HepG2 (cell line): ENCODE data around the gene TKTL1. TPM values are rescaled to one million over a fixed set of nuclear protein-coding genes. Genes with fewer than 3 reads are reported as not detected.
A peak's percentile ranks its signal among the peaks of the same experiment; 100 is the strongest.

ENCODE experiments used
- KLF16 ChIP-seq, 2 experiments: sonication (generic) in 1 of 2; formaldehyde crosslinking in 1 of 2; IDR thresholded peaks; 2 replicates each; pipeline versions ENCODE4 v1.6.1 to v1.8.0; 2016 to 2023; ENCODE audit warnings: missing genetic modification reagents in 2 of 2, missing compliant biosample characterization in 1 of 2
- MTERF4 ChIP-seq: sonication (generic); formaldehyde crosslinking; IDR thresholded peaks from 2 replicates; pipeline ENCODE4 v1.8.0; 2023; ENCODE audit warnings: mild to moderate bottlenecking, missing genetic modification reagents
- MXD4 ChIP-seq: IDR thresholded peaks from 2 replicates; pipeline ENCODE4 v1.6.1; 2016; ENCODE audit warnings: mild to moderate bottlenecking, missing biosample characterization, missing genetic modification reagents
- NFKB2 ChIP-seq: sonication (generic); formaldehyde crosslinking; IDR thresholded peaks from 2 replicates; pipeline ENCODE4 v1.4.0; 2020; ENCODE audit warnings: missing genetic modification reagents, borderline replicate concordance
- NPAS2 ChIP-seq: sonication (generic); formaldehyde crosslinking; IDR thresholded peaks from 2 replicates; pipeline ENCODE4 v1.8.0; 2022; ENCODE audit warnings: mild to moderate bottlenecking, missing genetic modification reagents, borderline replicate concordance
- SMAD9 ChIP-seq: sonication (generic); formaldehyde crosslinking; IDR thresholded peaks from 2 replicates; pipeline ENCODE4 v1.5.1; 2020; ENCODE audit warnings: mild to moderate bottlenecking, missing genetic modification reagents
- SNAPC2 ChIP-seq: sonication (generic); formaldehyde crosslinking; IDR thresholded peaks from 2 replicates; pipeline ENCODE4 v1.8.1; 2022; ENCODE audit warnings: mild to moderate bottlenecking, missing genetic modification reagents
- TAF15 ChIP-seq: fragments of 200-400 bp; formaldehyde crosslinking; IDR thresholded peaks from one replicate; pipeline ENCODE4 v1.6.1; 2018; ENCODE audit warnings: mild to moderate bottlenecking, low read depth, low read length; ENCODE audit not compliant: poor library complexity, severe bottlenecking
- ZFP1 ChIP-seq: IDR thresholded peaks from 2 replicates; pipeline ENCODE4 v1.6.1; 2016
- ZFP36L1 ChIP-seq: sonication (generic); formaldehyde crosslinking; IDR thresholded peaks from 2 replicates; pipeline ENCODE4 v1.8.0; 2022; ENCODE audit warnings: mild to moderate bottlenecking, missing genetic modification reagents, moderate library complexity
- ZNF274 ChIP-seq: sonication (generic); formaldehyde crosslinking; IDR thresholded peaks from 2 replicates; pipeline ENCODE4 v1.5.1; 2020; ENCODE audit warnings: mild to moderate bottlenecking, missing genetic modification reagents
- ZNF326 ChIP-seq: sonication (generic); formaldehyde crosslinking; IDR thresholded peaks from 2 replicates; pipeline ENCODE4 v1.4.0; 2020; ENCODE audit warnings: missing genetic modification reagents, borderline replicate concordance
- ZNF350 ChIP-seq: sonication (generic); formaldehyde crosslinking; IDR thresholded peaks from 2 replicates; pipeline ENCODE4 v1.4.0; 2020; ENCODE audit warnings: mild to moderate bottlenecking, low read depth, missing genetic modification reagents, borderline replicate concordance
- ZNF747 ChIP-seq: sonication (generic); formaldehyde crosslinking; IDR thresholded peaks from 2 replicates; pipeline ENCODE4 v1.8.1; 2023; ENCODE audit warnings: missing genetic modification reagents, mild to moderate bottlenecking, borderline replicate concordance
- polyA plus RNA-seq, 8 experiments: library from polyadenylated mRNA; depleted of rRNA in 3 of 8; stranded (reverse) in 7 of 8; unstranded in 1 of 8; fragments of >200 nt; fragmentation: Illumina TruSeq in 4 of 8; extraction: Trizol in 4 of 8; gene quantifications; 2 replicates each; pipeline versions ENCODE4 v1.2.1 to v1.2.3, GENCODE V29; 2011 to 2016; ENCODE audit warnings: low read depth in 4 of 8, missing spikeins in 1 of 8, mixed read lengths in 1 of 8; ENCODE audit not compliant: insufficient read depth in 1 of 8
- total RNA-seq, 5 experiments: library from RNA; depleted of rRNA; stranded (reverse); fragments of >200 nt; fragmentation: Illumina TruSeq; extraction: Trizol; gene quantifications; 2 replicates each; pipeline ENCODE4 v1.2.3, GENCODE V29; 2016; ENCODE audit warnings: low read depth in 1 of 5
- TF ChIP-seq, protein P1 (sequence below): sonication (generic); formaldehyde crosslinking; IDR thresholded peaks from 2 replicates; pipeline ENCODE4 v1.5.0; 2020; ENCODE audit warnings: mild to moderate bottlenecking, missing genetic modification reagents, borderline replicate concordance
- TF ChIP-seq, protein P2 (sequence below), 2 experiments: fragments of 450-650 bp in 1 of 2; sonication (generic) in 1 of 2; formaldehyde crosslinking; IDR thresholded peaks; 2 replicates each; pipeline versions ENCODE4 v1.5.0 to v1.8.0; 2020 to 2022; ENCODE audit warnings: mild to moderate bottlenecking in 1 of 2, missing genetic modification reagents in 1 of 2
- TF ChIP-seq, protein P3 (sequence below), 2 experiments: sonication (generic) in 1 of 2; formaldehyde crosslinking in 1 of 2; IDR thresholded peaks; 2 replicates each; pipeline versions ENCODE4 v1.4.0 to v1.6.1; 2016 to 2020; ENCODE audit warnings: borderline replicate concordance in 1 of 2, low read depth in 1 of 2, mild to moderate bottlenecking in 1 of 2, missing genetic modification reagents in 1 of 2

The TKTL1 gene
- total and polyA plus RNA-seq, 2 of the 13 experiments (the other 11 are each of a cell fraction or from before 2014, with no cell fraction given), result not detected

GRCh38 chrX:154371017-154371788, 75.6 kb downstream of the TKTL1 start (continued):
- TF ChIP-seq SNAPC2 (CRISPR knock-in tag) (0 out of 2 replicates have a peak, but pooled peaks have one; percentile 24), TAF15 (peak; percentile 63), ZNF350 (peak; percentile 46; the same call in 1 of the 2 replicates), ZFP36L1 (CRISPR knock-in tag) (peak; percentile 62; the same call in 1 of the 2 replicates), SMAD9 (CRISPR knock-in tag) (no peak), ZNF747 (CRISPR knock-in tag) (peak; percentile 33; the same call in 1 of the 2 replicates), MTERF4 (CRISPR knock-in tag) (0 out of 2 replicates have a peak, but pooled peaks have one; percentile 66), NFKB2 (peak; percentile 46; the same call in 1 of the 2 replicates), ZNF274 (CRISPR knock-in tag) (peak; percentile 72), ZFP1 (CRISPR knock-in tag) (no peak), KLF16 (CRISPR knock-in tag; IDR thresholded peaks at IDR 0.05) (peak in 1 of 2 experiments; percentile 58; a peak in 1 of 4 replicates), MXD4 (CRISPR knock-in tag) (no peak), NPAS2 (no peak), ZNF326 (CRISPR knock-in tag) (no peak)
- TF ChIP-seq, protein P1, sequence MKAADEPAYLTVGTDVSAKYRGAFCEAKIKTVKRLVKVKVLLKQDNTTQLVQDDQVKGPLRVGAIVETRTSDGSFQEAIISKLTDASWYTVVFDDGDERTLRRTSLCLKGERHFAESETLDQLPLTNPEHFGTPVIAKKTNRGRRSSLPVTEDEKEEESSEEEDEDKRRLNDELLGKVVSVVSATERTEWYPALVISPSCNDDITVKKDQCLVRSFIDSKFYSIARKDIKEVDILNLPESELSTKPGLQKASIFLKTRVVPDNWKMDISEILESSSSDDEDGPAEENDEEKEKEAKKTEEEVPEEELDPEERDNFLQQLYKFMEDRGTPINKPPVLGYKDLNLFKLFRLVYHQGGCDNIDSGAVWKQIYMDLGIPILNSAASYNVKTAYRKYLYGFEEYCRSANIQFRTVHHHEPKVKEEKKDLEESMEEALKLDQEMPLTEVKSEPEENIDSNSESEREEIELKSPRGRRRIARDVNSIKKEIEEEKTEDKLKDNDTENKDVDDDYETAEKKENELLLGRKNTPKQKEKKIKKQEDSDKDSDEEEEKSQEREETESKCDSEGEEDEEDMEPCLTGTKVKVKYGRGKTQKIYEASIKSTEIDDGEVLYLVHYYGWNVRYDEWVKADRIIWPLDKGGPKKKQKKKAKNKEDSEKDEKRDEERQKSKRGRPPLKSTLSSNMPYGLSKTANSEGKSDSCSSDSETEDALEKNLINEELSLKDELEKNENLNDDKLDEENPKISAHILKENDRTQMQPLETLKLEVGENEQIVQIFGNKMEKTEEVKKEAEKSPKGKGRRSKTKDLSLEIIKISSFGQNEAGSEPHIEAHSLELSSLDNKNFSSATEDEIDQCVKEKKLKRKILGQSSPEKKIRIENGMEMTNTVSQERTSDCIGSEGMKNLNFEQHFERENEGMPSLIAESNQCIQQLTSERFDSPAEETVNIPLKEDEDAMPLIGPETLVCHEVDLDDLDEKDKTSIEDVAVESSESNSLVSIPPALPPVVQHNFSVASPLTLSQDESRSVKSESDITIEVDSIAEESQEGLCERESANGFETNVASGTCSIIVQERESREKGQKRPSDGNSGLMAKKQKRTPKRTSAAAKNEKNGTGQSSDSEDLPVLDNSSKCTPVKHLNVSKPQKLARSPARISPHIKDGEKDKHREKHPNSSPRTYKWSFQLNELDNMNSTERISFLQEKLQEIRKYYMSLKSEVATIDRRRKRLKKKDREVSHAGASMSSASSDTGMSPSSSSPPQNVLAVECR, result peak; percentile 82
- TF ChIP-seq, protein P2, sequence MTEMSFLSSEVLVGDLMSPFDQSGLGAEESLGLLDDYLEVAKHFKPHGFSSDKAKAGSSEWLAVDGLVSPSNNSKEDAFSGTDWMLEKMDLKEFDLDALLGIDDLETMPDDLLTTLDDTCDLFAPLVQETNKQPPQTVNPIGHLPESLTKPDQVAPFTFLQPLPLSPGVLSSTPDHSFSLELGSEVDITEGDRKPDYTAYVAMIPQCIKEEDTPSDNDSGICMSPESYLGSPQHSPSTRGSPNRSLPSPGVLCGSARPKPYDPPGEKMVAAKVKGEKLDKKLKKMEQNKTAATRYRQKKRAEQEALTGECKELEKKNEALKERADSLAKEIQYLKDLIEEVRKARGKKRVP (CRISPR knock-in tag; IDR thresholded peaks at IDR 0.05), result peak in 1 of 2 experiments; percentile 49; a peak in 1 of 4 replicates
- TF ChIP-seq, protein P3, sequence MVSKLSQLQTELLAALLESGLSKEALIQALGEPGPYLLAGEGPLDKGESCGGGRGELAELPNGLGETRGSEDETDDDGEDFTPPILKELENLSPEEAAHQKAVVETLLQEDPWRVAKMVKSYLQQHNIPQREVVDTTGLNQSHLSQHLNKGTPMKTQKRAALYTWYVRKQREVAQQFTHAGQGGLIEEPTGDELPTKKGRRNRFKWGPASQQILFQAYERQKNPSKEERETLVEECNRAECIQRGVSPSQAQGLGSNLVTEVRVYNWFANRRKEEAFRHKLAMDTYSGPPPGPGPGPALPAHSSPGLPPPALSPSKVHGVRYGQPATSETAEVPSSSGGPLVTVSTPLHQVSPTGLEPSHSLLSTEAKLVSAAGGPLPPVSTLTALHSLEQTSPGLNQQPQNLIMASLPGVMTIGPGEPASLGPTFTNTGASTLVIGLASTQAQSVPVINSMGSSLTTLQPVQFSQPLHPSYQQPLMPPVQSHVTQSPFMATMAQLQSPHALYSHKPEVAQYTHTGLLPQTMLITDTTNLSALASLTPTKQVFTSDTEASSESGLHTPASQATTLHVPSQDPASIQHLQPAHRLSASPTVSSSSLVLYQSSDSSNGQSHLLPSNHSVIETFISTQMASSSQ (IDR thresholded peaks at IDR 0.05; ENCODE audit: low read depth), result no peak
- TF ChIP-seq, protein P3 (CRISPR knock-in tag; IDR thresholded peaks at IDR 0.05; ENCODE audit: borderline replicate concordance), result peak; percentile 38; the same call in 1 of the 2 replicates
